Subcutaneous abdominal adipose tissue (tissue), 5 donors: Measurements from ENCODE around the gene CBL.

Experiments used
- H3K27ac ChIP-seq: one replicate; pipeline ENCODE4 v1.7.0; 2013; ENCODE audit warnings: low read depth, mild to moderate bottlenecking, inconsistent platforms, low read length, moderate library complexity
- H3K27me3 ChIP-seq, 5 donors: one replicate each; pipeline ENCODE4 v1.7.0; 2013; ENCODE audit warnings: low read length in 5 of 5, inconsistent platforms in 1 of 5; ENCODE audit not compliant: control insufficient read depth in 5 of 5, insufficient read depth in 4 of 5
- H3K36me3 ChIP-seq, 5 donors: one replicate each; pipeline ENCODE4 v1.7.0; 2013; ENCODE audit warnings: low read length in 5 of 5; ENCODE audit not compliant: control insufficient read depth in 5 of 5, insufficient read depth in 5 of 5
- H3K4me1 ChIP-seq, 5 donors: one replicate each; pipeline ENCODE4 v1.7.0; 2013; ENCODE audit warnings: low read length in 5 of 5, mild to moderate bottlenecking in 3 of 5, moderate library complexity in 1 of 5; ENCODE audit not compliant: control insufficient read depth in 5 of 5, insufficient read depth in 5 of 5
- H3K4me3 ChIP-seq, 5 donors: one replicate each; pipeline ENCODE4 v1.7.0; 2013; ENCODE audit warnings: low read length in 5 of 5, low read depth in 1 of 5
- H3K9ac ChIP-seq, 5 donors: one replicate each; pipeline ENCODE4 v1.7.0; 2013; ENCODE audit warnings: low read length in 5 of 5, mild to moderate bottlenecking in 4 of 5, moderate library complexity in 3 of 5
- H3K9me3 ChIP-seq, 5 donors: one replicate each; pipeline ENCODE4 v1.7.0; 2013; ENCODE audit warnings: low read length in 5 of 5; ENCODE audit not compliant: control insufficient read depth in 5 of 5
- donor health status: healthy.
- donor health status: healthy.
- donor health status: healthy.
- donor health status: healthy.
- donor health status: healthy.

CBL gene

DNA sequence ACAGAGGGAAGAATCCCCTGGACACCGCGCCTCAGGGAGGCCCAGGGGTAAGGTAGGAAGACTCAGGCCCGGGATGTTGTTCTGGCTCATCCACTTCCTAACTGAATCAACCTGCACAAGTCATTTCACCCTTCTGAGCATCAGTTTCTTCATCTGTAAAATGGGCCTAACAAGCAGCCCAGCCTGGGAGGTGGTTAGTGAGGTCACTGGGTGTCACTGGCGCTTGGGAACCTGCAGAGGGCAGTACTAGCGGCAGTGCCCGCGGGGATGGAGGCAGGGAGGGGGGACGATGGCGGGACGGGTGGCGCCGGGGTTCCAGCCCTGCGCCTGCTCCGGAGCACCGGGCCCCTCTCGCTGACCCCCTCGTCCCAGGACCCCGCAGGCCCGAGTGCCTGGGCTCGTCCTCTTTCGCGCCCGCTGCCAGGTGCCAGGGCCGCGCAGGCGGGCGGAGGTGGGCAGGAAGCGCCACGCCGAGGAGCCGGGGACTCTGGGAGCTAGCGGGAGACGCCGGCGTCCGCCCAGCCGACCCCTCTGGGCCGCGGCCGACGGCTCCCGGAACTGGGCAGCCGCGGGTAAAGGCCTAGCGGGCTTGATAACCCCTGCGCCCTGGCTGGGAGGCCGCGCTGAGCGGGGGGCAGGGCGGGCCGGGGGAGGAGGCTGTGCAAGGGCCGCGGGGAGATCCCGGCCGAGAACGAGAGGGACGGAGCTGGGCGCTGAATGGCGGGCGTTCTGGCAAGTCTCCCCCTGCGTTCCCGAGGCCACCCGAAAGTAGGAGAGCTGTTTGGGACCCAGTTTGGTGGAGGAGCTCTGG lies 37.5 kb upstream of the CBL start, which contains the start of gene NLRX1:
Gene NLRX1 (plus strand): TSS at position 255 of the 811 bp plus-strand sequence. CDS start 2,679 bp downstream, outside the sequence.
- Histone ChIP-seq H3K9me3 (no peaks in the 10 kb centered on the region), H3K27ac (peak within 1 kb of the TSS; percentile 86), H3K27me3 (no peaks in the 10 kb centered on the region), H3K36me3 (peaks cover 0 to 13% (median 10%) of the 10 kb centered on the region in 5 donors), H3K4me1 (peaks cover 0 to 16% (median 10%) of the 10 kb centered on the region in 5 donors), H3K9ac (peak within 1 kb of the TSS; percentile 74 to 95 (median 87)), H3K4me3 (peak within 1 kb of the TSS; percentile 82 to 95 (median 87))

GRCh38 chr11:119169282-119169719 lies 36.8 kb upstream of the CBL start:
- peaks cover 0 to 19% (median 16%) of the 10 kb centered on the region in 5 donors for H3K36me3 ChIP-seq

DNA sequence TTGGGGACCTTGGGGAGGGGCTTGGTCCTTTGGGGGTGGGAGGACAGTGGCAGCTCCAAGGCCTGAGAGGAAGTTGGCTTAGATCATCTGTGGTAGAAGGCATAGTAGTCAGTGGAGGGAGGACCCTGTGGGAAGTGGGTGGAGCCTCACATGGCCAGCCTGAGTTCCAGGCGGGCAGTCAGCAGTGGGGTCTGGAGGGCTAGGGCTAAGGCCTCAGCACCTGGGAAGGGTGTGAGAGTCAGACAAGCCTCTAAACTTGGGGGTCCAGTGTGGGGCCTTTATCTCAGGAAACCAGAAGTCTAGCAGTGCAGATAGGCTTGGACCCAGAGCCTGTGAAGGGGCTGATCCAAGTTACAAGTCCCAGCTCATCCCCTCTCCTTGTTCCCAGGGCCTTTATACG lies 33.6 kb upstream of the CBL start:
- H3K4me3 ChIP-seq = no peak overlapping the region
- no peak overlapping the region for H3K9ac ChIP-seq
- H3K36me3 ChIP-seq = peaks cover 0 to 37% (median 33%) of the 10 kb centered on the region in 5 donors
- H3K9me3 ChIP-seq = no peaks in the 10 kb centered on the region
- H3K27me3 ChIP-seq = no peaks in the 10 kb centered on the region
- peaks cover 0 to 17% (median 10%) of the 10 kb centered on the region in 5 donors for H3K4me1 ChIP-seq
- H3K27ac ChIP-seq = no peak overlapping the region

More at GRCh38 chr11:119169282-119169719, 36.8 kb upstream of the CBL start:
- Histone ChIP-seq H3K9ac (peak overlapping the region; percentile 74 to 95 (median 87)), H3K27ac (peak overlapping the region; percentile 86), H3K4me3 (peak overlapping the region; percentile 82 to 95 (median 87)), H3K4me1 (peaks cover 0 to 16% (median 10%) of the 10 kb centered on the region in 5 donors), H3K9me3 (no peaks in the 10 kb centered on the region), H3K27me3 (no peaks in the 10 kb centered on the region)

DNA sequence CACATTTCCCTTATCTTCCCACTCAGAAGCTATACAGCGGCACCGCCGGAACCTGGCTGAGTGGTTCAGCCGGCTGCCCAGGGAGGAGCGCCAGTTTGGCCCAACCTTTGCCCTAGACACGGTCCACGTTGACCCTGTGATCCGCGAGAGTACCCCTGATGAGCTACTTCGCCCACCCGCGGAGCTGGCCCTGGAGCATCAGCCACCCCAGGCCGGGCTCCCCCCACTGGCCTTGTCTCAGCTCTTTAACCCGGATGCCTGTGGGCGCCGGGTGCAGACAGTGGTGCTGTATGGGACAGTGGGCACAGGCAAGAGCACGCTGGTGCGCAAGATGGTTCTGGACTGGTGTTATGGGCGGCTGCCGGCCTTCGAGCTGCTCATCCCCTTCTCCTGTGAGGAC lies 32.7 kb upstream of the CBL start:
- Histone ChIP-seq H3K4me1 (peaks cover 0 to 21% (median 12%) of the 10 kb centered on the region in 5 donors), H3K4me3 (no peak overlapping the region), H3K27ac (no peak overlapping the region), H3K9ac (no peak overlapping the region), H3K36me3 (peaks cover 0 to 41% (median 35%) of the 10 kb centered on the region in 5 donors), H3K27me3 (no peaks in the 10 kb centered on the region), H3K9me3 (no peaks in the 10 kb centered on the region)

GRCh38 chr11:119175493-119176077 lies 30.6 kb upstream of the CBL start:
- Histone ChIP-seq H3K27ac (no peak overlapping the region), H3K9me3 (no peaks in the 10 kb centered on the region), H3K36me3 (peaks cover 0 to 52% (median 42%) of the 10 kb centered on the region in 5 donors), H3K9ac (no peak overlapping the region), H3K4me1 (peaks cover 0 to 10% (median 7%) of the 10 kb centered on the region in 5 donors), H3K27me3 (no peaks in the 10 kb centered on the region), H3K4me3 (no peak overlapping the region)

- no peaks in the 10 kb centered on the region for H3K27me3 ChIP-seq
- H3K9ac ChIP-seq = no peak overlapping the region
- H3K36me3 ChIP-seq = peaks cover 0 to 66% (median 55%) of the 10 kb centered on the region in 5 donors
- H3K9me3 ChIP-seq = no peaks in the 10 kb centered on the region
- H3K4me1 ChIP-seq = peaks cover 0 to 21% (median 7%) of the 10 kb centered on the region in 5 donors
- H3K27ac ChIP-seq = no peak overlapping the region
- no peak overlapping the region for H3K4me3 ChIP-seq
Observed at GRCh38 chr11:119178166-119178680, 27.9 kb upstream of the CBL start.

DNA sequence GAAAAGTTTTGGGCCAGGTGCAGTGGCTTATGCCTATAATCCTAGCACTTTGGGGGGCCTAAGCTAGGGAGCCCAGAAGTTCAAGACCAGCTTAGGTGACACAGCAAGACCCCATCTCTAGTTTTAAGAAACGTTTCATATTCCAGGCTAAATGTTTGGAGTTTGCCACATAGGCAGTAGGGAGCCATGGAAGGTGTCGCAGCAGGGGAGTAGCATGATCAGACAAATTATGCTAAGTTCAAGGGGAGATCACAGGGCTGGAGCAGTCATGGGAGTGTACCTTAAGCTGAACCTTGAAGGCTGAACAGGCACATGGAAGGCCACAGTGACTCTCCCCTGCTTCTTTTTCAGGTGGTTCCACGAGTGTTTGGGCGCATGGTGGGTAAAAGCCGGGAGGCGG lies 26.8 kb upstream of the CBL start:
- Histone ChIP-seq H3K27ac (no peak overlapping the region), H3K27me3 (no peaks in the 10 kb centered on the region), H3K9me3 (no peaks in the 10 kb centered on the region), H3K36me3 (peaks cover 0 to 63% (median 50%) of the 10 kb centered on the region in 5 donors), H3K4me1 (peaks cover 0 to 21% (median 7%) of the 10 kb centered on the region in 5 donors), H3K9ac (no peak overlapping the region), H3K4me3 (no peak overlapping the region)

GRCh38 chr11:119179983-119180382 lies 26.2 kb upstream of the CBL start:
- Histone ChIP-seq H3K27me3 (no peaks in the 10 kb centered on the region), H3K9ac (no peak overlapping the region), H3K4me3 (no peak overlapping the region), H3K9me3 (no peaks in the 10 kb centered on the region), H3K36me3 (peaks cover 0 to 56% (median 44%) of the 10 kb centered on the region in 5 donors), H3K27ac (no peak overlapping the region), H3K4me1 (peaks cover 0 to 21% (median 7%) of the 10 kb centered on the region in 5 donors)

DNA sequence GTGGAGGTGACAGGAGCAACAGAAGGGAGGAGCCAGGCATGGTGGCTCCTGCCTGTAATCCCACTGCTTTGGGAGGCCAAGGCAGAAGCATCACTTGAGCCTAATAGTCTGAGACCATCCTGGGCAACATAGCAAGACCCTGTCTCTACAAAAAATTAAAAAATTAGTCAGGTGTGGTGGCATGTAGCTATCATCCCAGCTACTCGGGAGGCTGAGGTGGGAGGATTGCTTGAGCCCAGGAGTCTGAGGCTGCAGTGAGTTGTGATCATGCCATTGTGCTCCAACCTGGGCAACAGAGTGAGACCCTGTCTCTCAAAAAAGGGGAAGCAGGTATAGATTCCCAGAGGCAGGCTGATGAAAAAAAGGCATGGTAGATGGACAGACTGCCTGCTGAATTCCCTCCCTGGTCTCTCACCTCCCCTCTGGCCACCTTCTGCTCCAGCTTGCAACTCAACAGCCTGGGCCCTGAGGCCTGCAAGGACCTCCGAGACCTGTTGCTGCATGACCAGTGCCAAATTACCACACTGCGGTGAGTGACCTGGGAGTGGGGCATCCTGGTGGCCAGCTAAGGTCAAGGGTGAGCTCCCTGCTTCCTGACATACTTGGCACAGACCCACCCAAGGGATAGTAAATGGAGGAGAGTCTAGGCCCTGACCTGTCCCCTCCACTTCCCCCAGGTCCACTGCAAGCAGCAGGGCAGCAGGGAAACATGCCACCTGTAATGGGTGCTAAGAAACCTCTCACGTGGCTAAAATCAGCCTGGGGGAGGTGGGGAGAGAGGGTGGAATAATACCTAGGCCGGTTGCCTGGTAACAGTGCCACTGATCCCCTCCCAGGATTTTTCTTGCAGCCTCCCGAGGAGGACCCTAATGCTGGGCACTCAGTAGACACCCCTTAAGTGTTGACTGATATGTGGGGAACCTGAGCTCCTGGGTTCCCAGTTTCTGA lies 25.1 kb upstream of the CBL start:
- Histone ChIP-seq H3K9me3 (no peaks in the 10 kb centered on the region), H3K4me3 (no peak overlapping the region), H3K9ac (no peak overlapping the region), H3K36me3 (peaks cover 0 to 47% (median 36%) of the 10 kb centered on the region in 5 donors), H3K27ac (no peak overlapping the region), H3K4me1 (peaks cover 3 to 27% (median 8%) of the 10 kb centered on the region in 5 donors), H3K27me3 (peaks cover 0 to 2% (median 0%) of the 10 kb centered on the region in 5 donors)
